ENCODE measurements around the gene TAS2R43.
"Not testable (repeated sequence)": the region's sequence is repeated elsewhere in the genome, so short reads cannot be mapped to it uniquely, and the experiment has no call there.

TAS2R43 gene

DNA sequence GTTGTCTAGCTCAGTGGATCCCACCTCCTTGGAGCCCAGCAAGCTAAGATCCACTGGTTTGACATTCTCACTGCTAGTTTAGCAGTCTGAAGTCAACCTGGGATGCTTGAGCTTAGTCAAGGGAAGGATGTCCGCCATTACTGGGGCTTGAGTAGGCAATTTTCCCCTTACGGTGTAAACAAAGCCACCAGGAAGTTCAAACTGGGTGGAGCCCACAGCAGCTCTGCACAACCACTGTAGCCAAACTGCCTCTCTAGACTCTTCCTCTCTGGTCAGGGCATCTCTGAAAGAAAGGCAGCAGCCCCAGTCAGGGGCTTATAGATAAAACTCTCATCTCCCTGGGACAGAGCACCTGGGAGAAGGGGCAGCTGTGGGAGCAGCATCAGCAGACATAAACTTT is 16.7 kb upstream of the TAS2R43 start:
- H3K36me3 ChIP-seq (ENCODE audit: insufficient read depth, low read length): peaks cover 25% of the 10 kb centered on the region
- no peak for DNase-seq (ENCODE audit: low read depth, low spot score)
- no peak overlapping the region for H3K9ac ChIP-seq (ENCODE audit: insufficient read length)
- TF ChIP-seq POLR2AphosphoS5 (IDR thresholded peaks at IDR 0.05; ENCODE audit: borderline replicate concordance, low read depth, low read length) (no peak), FOXP2 (optimal IDR thresholded peaks at IDR 0.05; ENCODE audit: control extremely low read depth, extremely low read length, insufficient read depth) (no peak), EZH2 (IDR thresholded peaks at IDR 0.05) (no peak)
- H3K9me3 ChIP-seq (ENCODE audit: low read depth, low read length): no peaks in the 10 kb centered on the region
- H3K27ac ChIP-seq: no peak overlapping the region
- H3K4me3 ChIP-seq: no peak overlapping the region

- no peak overlapping the region for H3K9ac ChIP-seq (ENCODE audit: insufficient read length)
Measured at GRCh38 chr12:11107719-11108118, 15.6 kb upstream of the TAS2R43 start.

DNA sequence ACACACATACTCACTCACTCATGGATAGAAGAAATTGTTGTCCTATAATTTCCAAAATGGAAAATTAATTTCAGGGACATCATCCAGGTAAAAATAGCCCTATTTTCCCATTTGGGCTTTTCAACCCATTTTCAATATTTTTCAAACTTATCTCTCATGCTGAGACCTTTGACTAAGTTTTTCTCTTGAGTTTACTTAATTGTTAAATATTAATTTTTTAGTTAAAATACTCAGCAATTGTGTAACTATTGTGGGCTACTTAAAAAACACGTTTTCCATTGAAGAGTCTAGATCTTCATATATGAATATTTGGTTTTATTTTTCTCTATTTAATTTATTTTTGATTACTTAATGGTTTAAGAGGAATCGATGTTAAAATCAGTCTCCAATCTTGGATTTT is 14.2 kb upstream of the TAS2R43 start:
- no peak for DNase-seq (ENCODE audit: low read depth, low spot score)
- TF ChIP-seq POLR2AphosphoS5 (IDR thresholded peaks at IDR 0.05; ENCODE audit: borderline replicate concordance, low read depth, low read length) (no peak), FOXP2 (optimal IDR thresholded peaks at IDR 0.05; ENCODE audit: control extremely low read depth, extremely low read length, insufficient read depth) (no peak), EZH2 (IDR thresholded peaks at IDR 0.05) (no peak)
- Histone ChIP-seq H3K4me3 (no peak overlapping the region), H3K27ac (no peak overlapping the region), H3K9ac (ENCODE audit: insufficient read length) (no peak overlapping the region), H3K36me3 (ENCODE audit: insufficient read depth, low read length) (peaks cover 26% of the 10 kb centered on the region), H3K9me3 (ENCODE audit: low read depth, low read length) (no peaks in the 10 kb centered on the region)

More at GRCh38 chr12:11107719-11108118, 15.6 kb upstream of the TAS2R43 start:
- TF ChIP-seq POLR2AphosphoS5 (IDR thresholded peaks at IDR 0.05; ENCODE audit: borderline replicate concordance, low read depth, low read length): no peak
- no peak for TF ChIP-seq EZH2 (IDR thresholded peaks at IDR 0.05)
- TF ChIP-seq FOXP2 (optimal IDR thresholded peaks at IDR 0.05; ENCODE audit: control extremely low read depth, extremely low read length, insufficient read depth): no peak
- no peak overlapping the region for H3K27ac ChIP-seq
- H3K4me3 ChIP-seq: no peak overlapping the region
- no peak for DNase-seq (ENCODE audit: low read depth, low spot score)
- peaks cover 25% of the 10 kb centered on the region for H3K36me3 ChIP-seq (ENCODE audit: insufficient read depth, low read length)
- H3K9me3 ChIP-seq (ENCODE audit: low read depth, low read length): no peaks in the 10 kb centered on the region

GRCh38 chr12:11105546-11105945 is 13.4 kb upstream of the TAS2R43 start:
- Histone ChIP-seq H3K9me3 (ENCODE audit: low read depth, low read length) (0 out of 2 replicates have a peak, but pooled peaks cover 4% of the 10 kb centered on the region), H3K4me3 (no peak overlapping the region), H3K36me3 (ENCODE audit: insufficient read depth, low read length) (peaks cover 30% of the 10 kb centered on the region), H3K27ac (no peak overlapping the region), H3K9ac (ENCODE audit: insufficient read length) (no peak overlapping the region)
- TF ChIP-seq EZH2 (IDR thresholded peaks at IDR 0.05) (no peak), POLR2AphosphoS5 (IDR thresholded peaks at IDR 0.05; ENCODE audit: borderline replicate concordance, low read depth, low read length) (no peak), FOXP2 (optimal IDR thresholded peaks at IDR 0.05; ENCODE audit: control extremely low read depth, extremely low read length, insufficient read depth) (no peak)
- no peak for DNase-seq (ENCODE audit: low read depth, low spot score)

DNA sequence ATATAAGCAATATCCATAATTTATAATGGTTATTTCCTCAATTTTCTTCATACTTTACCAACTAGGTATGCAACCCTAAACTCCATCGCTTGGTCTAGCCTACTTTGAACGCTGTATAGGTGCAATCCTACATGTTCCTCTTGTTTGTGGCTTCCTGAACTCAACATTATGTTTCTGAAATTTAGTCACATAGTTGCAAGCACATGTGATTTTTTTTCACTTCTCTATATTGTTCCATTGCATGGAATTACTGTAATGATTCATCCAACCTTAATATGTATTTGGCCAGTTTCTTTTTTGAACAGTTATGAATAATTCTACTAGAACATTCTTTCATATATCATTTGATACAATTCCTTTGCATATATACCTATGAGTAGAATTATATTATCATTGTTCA is 2.8 kb upstream of the TAS2R43 start:
- not testable (repeated sequence) for H3K9me3 ChIP-seq (ENCODE audit: low read depth, low read length); DNase-seq (ENCODE audit: low read depth, low spot score); H3K27ac ChIP-seq; H3K4me3 ChIP-seq; H3K9ac ChIP-seq (ENCODE audit: insufficient read length); H3K36me3 ChIP-seq (ENCODE audit: insufficient read depth, low read length)

GRCh38 chr12:11089246-11089645 is 2.9 kb downstream of the TAS2R43 start:
- Histone ChIP-seq H3K9ac (ENCODE audit: insufficient read length) (no peak overlapping the region), H3K36me3 (ENCODE audit: insufficient read depth, low read length) (peaks cover 5% of the 10 kb centered on the region; the same call in 1 of the 2 replicates), H3K9me3 (ENCODE audit: low read depth, low read length) (no peaks in the 10 kb centered on the region), H3K27ac (no peak overlapping the region), H3K4me3 (no peak overlapping the region)
- TF ChIP-seq EZH2 (IDR thresholded peaks at IDR 0.05) (no peak), FOXP2 (optimal IDR thresholded peaks at IDR 0.05; ENCODE audit: control extremely low read depth, extremely low read length, insufficient read depth) (no peak), POLR2AphosphoS5 (IDR thresholded peaks at IDR 0.05; ENCODE audit: borderline replicate concordance, low read depth, low read length) (no peak)
- DNase-seq (ENCODE audit: low read depth, low spot score): no peak

- Histone ChIP-seq H3K27ac (no peak overlapping the region), H3K9ac (ENCODE audit: insufficient read length) (no peak overlapping the region), H3K9me3 (ENCODE audit: low read depth, low read length) (peaks cover 4% of the 10 kb centered on the region; the same call in 1 of the 2 replicates), H3K36me3 (ENCODE audit: insufficient read depth, low read length) (peaks cover 5% of the 10 kb centered on the region; the same call in 1 of the 2 replicates), H3K4me3 (no peak overlapping the region)
- no peak for DNase-seq (ENCODE audit: low read depth, low spot score)
- TF ChIP-seq POLR2AphosphoS5 (IDR thresholded peaks at IDR 0.05; ENCODE audit: borderline replicate concordance, low read depth, low read length) (no peak), FOXP2 (optimal IDR thresholded peaks at IDR 0.05; ENCODE audit: control extremely low read depth, extremely low read length, insufficient read depth) (no peak), EZH2 (IDR thresholded peaks at IDR 0.05) (no peak)
Measured at GRCh38 chr12:11085419-11085818, 6.7 kb downstream of the TAS2R43 start.

GRCh38 chr12:11081987-11082386 is 10.1 kb downstream of the TAS2R43 start:
- H3K36me3 ChIP-seq (ENCODE audit: insufficient read depth, low read length): peaks cover 3% of the 10 kb centered on the region; the same call in 1 of the 2 replicates
- peaks cover 4% of the 10 kb centered on the region; the same call in 1 of the 2 replicates for H3K9me3 ChIP-seq (ENCODE audit: low read depth, low read length)
- H3K9ac ChIP-seq (ENCODE audit: insufficient read length): no peak overlapping the region
- H3K27ac ChIP-seq: no peak overlapping the region
- DNase-seq (ENCODE audit: low read depth, low spot score): no peak
- no peak overlapping the region for H3K4me3 ChIP-seq
- TF ChIP-seq FOXP2 (optimal IDR thresholded peaks at IDR 0.05; ENCODE audit: control extremely low read depth, extremely low read length, insufficient read depth): no peak
- TF ChIP-seq EZH2 (IDR thresholded peaks at IDR 0.05): no peak
- TF ChIP-seq POLR2AphosphoS5 (IDR thresholded peaks at IDR 0.05; ENCODE audit: borderline replicate concordance, low read depth, low read length): no peak

GRCh38 chr12:11078246-11078645 is 13.9 kb downstream of the TAS2R43 start:
- no peak overlapping the region for H3K9ac ChIP-seq (ENCODE audit: insufficient read length)
- TF ChIP-seq POLR2AphosphoS5 (IDR thresholded peaks at IDR 0.05; ENCODE audit: borderline replicate concordance, low read depth, low read length): no peak
- TF ChIP-seq EZH2 (IDR thresholded peaks at IDR 0.05): no peak
- TF ChIP-seq FOXP2 (optimal IDR thresholded peaks at IDR 0.05; ENCODE audit: control extremely low read depth, extremely low read length, insufficient read depth): no peak
- H3K4me3 ChIP-seq: no peak overlapping the region
- peaks cover 4% of the 10 kb centered on the region; the same call in 1 of the 2 replicates for H3K9me3 ChIP-seq (ENCODE audit: low read depth, low read length)
- no peak for DNase-seq (ENCODE audit: low read depth, low spot score)
- H3K27ac ChIP-seq: no peak overlapping the region
- no peaks in the 10 kb centered on the region for H3K36me3 ChIP-seq (ENCODE audit: insufficient read depth, low read length)

All from SK-N-MC (cell line).